HepG2 (cell line): ENCODE results near the gene ENTPD5. TPM values are rescaled to one million over a fixed set of nuclear protein-coding genes. Genes with fewer than 3 reads are reported as not detected.
A peak's percentile ranks its signal among the peaks of the same experiment; 100 is the strongest.

ENCODE experiments used
- BCLAF1 ChIP-seq: fragments of 450-650 bp; IDR thresholded peaks from 2 replicates; pipeline ENCODE4 v1.6.1; 2017; ENCODE audit warnings: mild to moderate bottlenecking
- CREB1 ChIP-seq, 2 experiments: fragments of 450-650 bp in 1 of 2; IDR thresholded peaks; 2 replicates each; pipeline ENCODE4 v1.6.1; 2016 to 2017; ENCODE audit warnings: control low read depth in 1 of 2, mild to moderate bottlenecking in 1 of 2, missing compliant biosample characterization in 1 of 2, missing genetic modification characterization in 1 of 2
- GATAD1 ChIP-seq: IDR thresholded peaks from 2 replicates; pipeline ENCODE4 v1.6.1; 2016; ENCODE audit warnings: missing genetic modification reagents, missing compliant biosample characterization
- HES4 ChIP-seq: sonication (generic); formaldehyde crosslinking; IDR thresholded peaks from 2 replicates; pipeline ENCODE4 v1.9.0; 2021; ENCODE audit warnings: mild to moderate bottlenecking, missing genetic modification reagents, borderline replicate concordance
- HMG20A ChIP-seq: IDR thresholded peaks from 2 replicates; pipeline ENCODE4 v1.6.1; 2016; ENCODE audit warnings: borderline replicate concordance
- PHF5A ChIP-seq: IDR thresholded peaks from one replicate; pipeline ENCODE4 v1.6.1; 2018; ENCODE audit warnings: low read depth, missing genetic modification reagents; ENCODE audit not compliant: unreplicated experiment
- PLRG1 ChIP-seq: fragments of 450-650 bp; conservative IDR thresholded peaks from 2 replicates; pipeline ENCODE4 v1.6.1; 2016
- STAG1 ChIP-seq: sonication (generic); formaldehyde crosslinking; IDR thresholded peaks from 2 replicates; pipeline ENCODE4 v1.4.0; 2020; ENCODE audit warnings: missing genetic modification reagents
- TCF7L2 ChIP-seq: IDR thresholded peaks from 2 replicates; pipeline ENCODE4 v1.6.1; 2011; ENCODE audit warnings: mild to moderate bottlenecking, low read depth, low read length, moderate library complexity
- TOPORS ChIP-seq: sonication (generic); formaldehyde crosslinking; IDR thresholded peaks from 2 replicates; pipeline ENCODE4 v1.8.0; 2023; ENCODE audit warnings: mild to moderate bottlenecking, missing genetic modification reagents
- ZFP90 ChIP-seq: sonication (generic); formaldehyde crosslinking; IDR thresholded peaks from 2 replicates; pipeline ENCODE4 v1.8.0; 2022; ENCODE audit warnings: missing genetic modification reagents, mild to moderate bottlenecking, inconsistent platforms, borderline replicate concordance
- ZMAT3 ChIP-seq: sonication (generic); formaldehyde crosslinking; conservative IDR thresholded peaks from 2 replicates; pipeline ENCODE4 v1.7.0; 2021; ENCODE audit warnings: missing genetic modification reagents
- ZNF318 ChIP-seq: sonication (generic); formaldehyde crosslinking; IDR thresholded peaks from 2 replicates; pipeline ENCODE4 v1.4.0; 2020; ENCODE audit warnings: mild to moderate bottlenecking, missing genetic modification reagents
- ZNF337 ChIP-seq: sonication (generic); formaldehyde crosslinking; IDR thresholded peaks from 2 replicates; pipeline ENCODE4 v1.5.1; 2020; ENCODE audit warnings: missing genetic modification reagents, low read depth, mild to moderate bottlenecking, borderline replicate concordance
- ZNF530 ChIP-seq: sonication (generic); formaldehyde crosslinking; IDR thresholded peaks from 2 replicates; pipeline ENCODE4 v1.5.0; 2020; ENCODE audit warnings: low read depth, mild to moderate bottlenecking, missing genetic modification reagents
- ZNF615 ChIP-seq: sonication (generic); formaldehyde crosslinking; IDR thresholded peaks from 2 replicates; pipeline ENCODE4 v1.5.0; 2020; ENCODE audit warnings: mild to moderate bottlenecking, missing genetic modification reagents, borderline replicate concordance
- ZNF7 ChIP-seq: IDR thresholded peaks from 2 replicates; pipeline ENCODE4 v1.6.1; 2016; ENCODE audit warnings: missing biosample characterization, missing genetic modification reagents
- ZNF749 ChIP-seq: sonication (generic); formaldehyde crosslinking; IDR thresholded peaks from 2 replicates; pipeline ENCODE4 v1.8.0; 2022; ENCODE audit warnings: mild to moderate bottlenecking, missing genetic modification reagents, moderate library complexity, borderline replicate concordance
- ZNF781 ChIP-seq: sonication (generic); formaldehyde crosslinking; IDR thresholded peaks from 2 replicates; pipeline ENCODE4 v1.5.1; 2020; ENCODE audit warnings: borderline replicate concordance, mild to moderate bottlenecking, missing genetic modification reagents; ENCODE audit errors: not compliant biosample characterization
- polyA plus RNA-seq, 8 experiments: library from polyadenylated mRNA; depleted of rRNA in 3 of 8; stranded (reverse) in 7 of 8; unstranded in 1 of 8; fragments of >200 nt; fragmentation: Illumina TruSeq in 4 of 8; extraction: Trizol in 4 of 8; gene quantifications; 2 replicates each; pipeline versions ENCODE4 v1.2.1 to v1.2.3, GENCODE V29; 2011 to 2016; ENCODE audit warnings: low read depth in 4 of 8, missing spikeins in 1 of 8, mixed read lengths in 1 of 8; ENCODE audit not compliant: insufficient read depth in 1 of 8
- total RNA-seq, 5 experiments: library from RNA; depleted of rRNA; stranded (reverse); fragments of >200 nt; fragmentation: Illumina TruSeq; extraction: Trizol; gene quantifications; 2 replicates each; pipeline ENCODE4 v1.2.3, GENCODE V29; 2016; ENCODE audit warnings: low read depth in 1 of 5

ENTPD5 gene
- total and polyA plus RNA-seq, 2 of the 13 experiments (the other 11 are each of a cell fraction or from before 2014, with no cell fraction given), result 33.8 to 43.3 TPM

- TF ChIP-seq ZNF615, result no peak
- TF ChIP-seq HES4 (CRISPR knock-in tag), result no peak
- no peak for TF ChIP-seq ZNF530
- TF ChIP-seq PLRG1, result no peak
- no peak for TF ChIP-seq STAG1 (CRISPR knock-in tag)
- no peak for TF ChIP-seq ZNF781 (CRISPR knock-in tag)
- peak; percentile 17; the same call in 1 of the 2 replicates for TF ChIP-seq GATAD1
- TF ChIP-seq TCF7L2, result no peak
- TF ChIP-seq HMG20A (CRISPR knock-in tag), result no peak
- no peak for TF ChIP-seq BCLAF1
- no peak for TF ChIP-seq ZNF7 (CRISPR knock-in tag)
- TF ChIP-seq ZMAT3 (CRISPR knock-in tag), result no peak
- peak; percentile 90; the same call in 1 of the 2 replicates for TF ChIP-seq CREB1 (IDR thresholded peaks at IDR 0.05)
- no peak for TF ChIP-seq CREB1 (CRISPR knock-in tag; IDR thresholded peaks at IDR 0.05)
- 0 out of 2 replicates have a peak, but pooled peaks have one; percentile 26 for TF ChIP-seq ZNF337 (CRISPR knock-in tag)
- peak; percentile 8 for TF ChIP-seq PHF5A (CRISPR knock-in tag)
- TF ChIP-seq ZNF318 (CRISPR knock-in tag), result 0 out of 2 replicates have a peak, but pooled peaks have one; percentile 45
- TF ChIP-seq ZNF749 (CRISPR knock-in tag), result peak; percentile 30; the same call in 1 of the 2 replicates
- peak; percentile 77; the same call in 1 of the 2 replicates for TF ChIP-seq TOPORS
- no peak for TF ChIP-seq ZFP90 (CRISPR knock-in tag)
These were observed at the start of gene ENTPD5, which contains the start of gene BBOF1 (continued) for GRCh38 chr14:74018586-74019407.
